Kidney glomerular epithelial cell (primary cell): ENCODE measurements around the gene GRID2.
A peak's percentile ranks its signal among the peaks of the same experiment; 100 is the strongest.
"Not testable (repeated sequence)": the region's sequence is repeated elsewhere in the genome, so short reads cannot be mapped to it uniquely, and the experiment has no call there.

Source experiments
- DNase-seq: peaks from one replicate; lab custom pipeline; 2025; lab: John Stamatoyannopoulos, UW

GRID2 gene

DNA sequence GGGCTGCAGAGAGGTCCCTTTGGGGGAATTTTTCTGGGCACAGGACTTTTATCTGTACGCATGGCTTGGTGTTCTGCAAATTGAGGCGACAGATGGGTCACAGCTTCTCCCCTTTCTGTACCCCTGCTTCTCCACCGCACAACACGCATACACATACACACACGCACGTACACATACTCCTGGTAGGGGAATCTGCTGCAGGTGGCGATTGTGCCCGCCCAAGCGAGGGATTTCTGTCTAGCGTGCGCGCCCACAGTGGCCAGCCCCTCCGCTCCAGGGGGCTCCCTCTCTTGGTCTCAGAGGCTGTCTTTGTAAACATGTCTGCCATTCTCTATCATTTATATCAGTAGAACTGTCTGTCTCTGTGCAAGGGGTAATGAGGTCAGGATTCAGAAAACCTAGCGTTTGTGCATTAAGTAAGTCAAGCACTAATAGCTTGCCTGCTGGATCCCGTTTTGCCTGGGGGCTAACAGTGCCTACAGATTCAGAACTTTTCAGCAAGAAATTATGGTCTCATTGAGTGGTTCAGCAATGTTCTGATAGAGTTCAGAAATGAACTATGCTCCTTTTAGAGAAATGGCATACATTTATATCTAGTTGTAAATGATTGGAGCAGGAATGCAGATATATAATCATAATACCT, 2.2 kb downstream of the GRID2 start:
- DNase-seq: no peak

DNA sequence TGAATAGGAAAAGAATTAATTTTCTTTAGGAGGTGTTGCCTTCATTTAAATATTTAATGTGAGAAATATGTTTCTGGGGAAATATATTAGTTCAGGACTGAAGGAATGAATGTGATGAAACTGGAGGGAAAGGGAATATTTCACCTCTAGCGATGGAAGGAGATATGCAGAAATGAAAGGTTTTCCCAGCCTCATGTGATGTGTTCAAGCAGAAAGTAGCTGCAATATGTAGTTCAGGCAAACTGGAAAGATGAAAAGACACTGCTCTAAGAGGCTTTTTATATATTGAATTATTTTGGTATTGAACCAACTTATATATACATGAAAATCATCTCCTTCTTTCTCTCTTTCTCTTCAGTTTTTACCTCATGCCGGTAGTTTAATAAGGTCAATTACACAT, 3.4 kb downstream of the GRID2 start:
- DNase-seq: no peak

DNA sequence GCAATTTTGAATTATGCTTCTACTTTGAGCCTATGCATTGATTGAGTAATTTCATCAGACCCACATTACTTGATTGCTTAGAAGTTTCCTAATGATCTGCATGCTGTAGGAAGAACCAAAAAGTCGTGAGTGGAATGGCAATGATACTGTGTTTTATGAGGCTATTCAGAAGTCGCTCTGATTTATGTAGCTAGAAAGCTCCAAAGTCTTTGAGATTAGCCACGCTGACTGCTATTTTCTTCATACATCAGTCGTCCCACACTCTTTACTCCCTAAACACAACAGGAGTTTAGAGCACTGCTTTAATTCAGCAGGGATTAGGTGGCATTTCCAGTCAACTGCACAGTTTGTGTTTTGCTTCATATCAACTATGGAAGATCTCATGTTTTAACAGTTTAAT, 4.1 kb downstream of the GRID2 start:
- DNase-seq: no peak

DNA sequence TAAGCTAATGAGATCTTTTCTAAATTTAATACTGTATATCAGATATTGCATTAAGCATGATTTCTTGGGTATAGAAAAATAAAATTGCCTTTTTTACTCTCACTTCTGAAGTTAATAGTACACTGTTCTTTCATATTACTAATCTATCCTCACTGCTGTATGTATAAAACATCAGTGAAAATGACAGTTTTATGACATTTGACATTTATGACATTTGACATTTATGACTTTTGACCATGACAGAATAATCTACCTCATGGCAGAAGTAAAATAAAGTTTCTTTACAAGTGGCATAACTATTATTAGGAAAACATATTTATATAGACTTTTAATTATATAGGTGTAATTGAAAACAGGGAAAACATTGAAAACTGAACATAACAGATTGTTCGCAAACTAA, 13.3 kb downstream of the GRID2 start:
- DNase-seq: no peak

DNA sequence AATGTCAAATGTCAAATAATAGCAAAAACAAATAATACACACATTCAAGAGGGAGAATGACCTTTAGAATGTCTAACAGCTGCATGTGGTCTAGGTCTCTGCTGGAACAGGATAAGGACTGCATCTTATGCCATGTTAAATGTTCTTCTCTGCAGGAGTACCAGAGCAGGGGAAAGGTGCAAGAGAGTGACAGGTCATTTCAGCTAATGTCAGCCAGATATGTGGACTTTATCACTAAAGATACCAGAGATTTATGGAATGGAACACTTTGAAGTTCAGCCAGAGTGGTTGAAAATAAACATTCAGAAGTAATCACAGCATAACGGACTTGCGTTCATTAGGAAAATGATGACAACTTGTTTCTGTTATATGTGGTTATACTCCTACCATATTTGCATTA, 24.3 kb downstream of the GRID2 start:
- DNase-seq: no peak

DNA sequence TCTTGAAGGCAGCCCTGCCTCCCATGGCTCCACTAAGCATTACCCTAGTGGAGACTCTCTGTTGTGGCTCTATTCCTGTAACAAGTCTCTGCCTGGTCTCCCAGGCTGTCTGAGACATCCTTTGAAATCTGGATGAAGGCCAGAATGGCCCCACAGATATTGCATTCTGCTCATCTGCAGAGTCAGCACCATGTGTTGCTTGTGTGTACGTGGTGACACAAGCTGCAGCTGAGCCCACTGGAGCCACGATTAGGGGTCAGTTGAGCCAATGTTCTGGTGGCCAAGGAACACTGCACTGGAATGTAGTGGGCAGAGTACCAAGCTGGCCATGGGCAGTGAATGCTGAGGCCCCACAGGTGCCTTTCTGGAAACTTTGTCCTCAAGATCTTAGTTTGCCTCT, 29.2 kb downstream of the GRID2 start:
- no peak for DNase-seq

DNA sequence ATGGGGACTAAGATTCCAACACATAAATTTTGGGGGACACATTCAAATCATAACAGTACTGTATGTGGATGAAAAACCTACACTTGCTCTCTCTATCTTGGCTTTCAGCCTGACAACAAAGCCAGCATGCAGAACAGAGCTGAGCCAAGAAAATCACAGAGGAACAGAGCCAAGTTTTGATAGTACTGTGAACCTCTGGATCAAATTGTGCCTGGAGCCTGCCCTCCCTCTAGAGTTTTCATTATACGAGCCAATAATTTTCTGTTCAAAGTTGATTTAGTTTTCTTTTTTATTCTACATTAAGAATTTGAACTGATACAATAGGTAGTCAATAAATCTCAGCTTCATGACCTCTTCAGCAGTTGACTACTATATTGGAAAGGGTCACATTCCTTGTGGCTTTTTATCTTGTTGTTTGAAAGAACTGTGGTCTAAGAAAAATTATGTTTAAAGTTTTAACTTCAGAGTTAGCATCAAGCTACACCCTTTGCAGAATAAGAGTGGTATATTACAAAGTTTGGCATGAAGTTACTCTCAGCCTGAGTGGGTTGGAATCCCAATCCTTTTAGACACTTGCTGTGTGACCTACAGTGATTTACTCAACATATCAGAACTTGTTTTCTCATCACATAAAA, 31.1 kb downstream of the GRID2 start:
- DNase-seq: no peak

DNA sequence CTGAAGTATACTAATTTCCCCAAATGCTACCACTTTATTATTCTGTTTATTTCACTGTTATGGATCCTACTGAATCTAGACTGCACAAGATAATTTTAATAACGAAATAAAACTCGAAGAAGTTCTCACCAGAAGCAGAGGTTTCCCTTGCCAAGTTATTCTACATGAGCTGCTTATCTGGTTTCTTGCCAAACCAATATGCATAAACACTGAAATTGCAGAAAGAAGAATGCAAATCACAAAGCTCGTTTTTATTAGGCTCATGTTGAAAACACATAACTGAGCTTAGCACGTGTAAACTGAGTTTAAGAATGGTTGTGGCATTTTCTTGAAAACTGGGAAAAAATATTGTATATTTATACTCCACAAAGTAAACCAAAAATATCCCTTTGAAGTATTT, 35.9 kb downstream of the GRID2 start:
- DNase-seq: no peak

DNA sequence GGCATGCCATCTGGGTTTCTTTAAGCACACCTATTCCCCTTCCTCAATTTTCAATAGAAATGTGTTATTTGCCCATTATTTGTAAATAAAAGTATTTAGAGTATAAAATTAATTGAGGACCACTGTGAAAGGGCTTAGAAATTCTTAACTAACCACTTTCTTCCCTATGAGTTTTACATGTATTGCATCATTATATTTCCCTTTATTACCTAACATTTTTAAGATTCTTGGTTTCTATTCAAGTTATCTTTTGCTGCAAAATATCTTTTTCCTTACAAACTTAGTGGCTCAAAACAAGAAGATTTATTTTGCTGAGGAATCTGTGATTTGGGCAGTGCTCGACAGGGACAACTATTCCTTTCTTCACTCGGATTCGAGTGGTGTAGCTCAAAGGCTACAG, 40.5 kb downstream of the GRID2 start:
- DNase-seq: no peak

DNA sequence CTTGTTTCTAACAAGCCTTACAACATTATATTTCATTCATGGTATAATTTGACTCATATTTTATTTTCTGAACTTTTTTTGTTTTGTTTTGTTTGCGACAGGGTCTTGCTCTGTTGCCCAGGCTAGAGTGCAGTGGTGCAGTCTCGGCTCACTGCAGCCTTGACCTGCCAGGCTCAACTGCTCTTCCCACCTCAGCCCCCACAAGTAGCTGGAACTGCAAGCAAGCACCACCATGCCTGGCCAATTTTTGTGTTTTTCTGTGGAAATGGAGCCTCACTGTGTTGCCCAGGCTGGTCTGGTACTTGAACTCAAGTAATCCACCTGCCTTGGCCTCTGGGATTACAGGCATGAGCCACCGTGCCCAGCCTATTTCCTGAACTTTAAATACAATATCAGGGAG, 42.5 kb downstream of the GRID2 start:
- DNase-seq: no peak

DNA sequence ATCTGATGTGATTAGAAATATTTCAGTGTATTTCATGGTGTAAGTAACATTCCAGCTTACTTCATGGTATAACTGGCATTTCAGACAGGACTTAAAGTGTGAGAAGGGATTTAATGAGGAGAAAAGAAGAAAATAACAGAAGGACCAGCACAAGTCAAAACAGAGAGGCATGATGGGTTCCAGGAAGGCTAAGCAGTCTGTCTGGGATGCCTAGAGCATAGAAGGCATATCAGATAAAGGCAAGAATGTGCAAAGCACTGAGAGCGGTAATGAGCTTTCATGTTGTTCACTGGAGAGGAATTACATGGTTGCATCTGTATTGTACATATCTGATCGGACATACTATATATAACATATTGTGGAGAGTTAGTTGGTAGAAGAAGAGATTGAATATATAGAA, 54.2 kb downstream of the GRID2 start:
- no peak for DNase-seq

DNA sequence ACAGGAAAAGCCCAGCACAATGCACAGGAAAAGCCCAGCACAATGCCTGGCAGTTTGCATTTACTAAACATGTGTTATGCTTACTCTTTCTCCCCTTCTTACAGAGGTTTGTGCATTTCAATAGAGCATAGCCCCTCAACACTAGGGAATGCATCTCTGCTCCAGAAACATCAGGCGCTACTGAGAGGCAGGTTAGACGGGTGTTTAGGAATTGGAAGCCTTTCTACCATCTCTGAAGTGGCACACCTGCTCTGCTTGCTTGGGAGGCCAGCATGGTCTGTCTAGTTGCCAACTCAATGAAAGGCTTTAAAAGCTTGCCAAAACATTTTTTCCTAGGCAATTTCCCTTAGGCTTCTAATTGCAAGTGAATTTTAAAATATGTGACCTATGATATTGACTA, 55.7 kb downstream of the GRID2 start:
- DNase-seq: no peak

DNA sequence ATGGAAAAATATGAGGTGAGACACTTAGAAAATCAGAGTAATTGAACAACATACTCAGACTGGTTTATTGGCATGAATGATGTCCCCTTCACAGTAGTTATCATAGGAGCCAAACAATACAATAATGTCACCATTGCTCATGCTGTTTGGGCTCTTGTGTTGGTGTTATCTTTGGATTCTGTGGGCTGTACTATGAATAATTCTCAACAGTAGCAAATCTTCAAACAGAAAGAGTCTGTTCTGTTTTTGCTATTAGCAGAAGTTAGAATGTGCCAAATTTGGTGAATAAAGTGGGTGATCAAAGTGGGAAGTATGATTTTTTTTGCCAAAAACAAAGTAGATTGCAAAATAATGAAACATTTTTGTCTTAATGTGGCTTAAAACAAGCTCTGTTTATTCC, 58.3 kb downstream of the GRID2 start:
- DNase-seq: no peak

DNA sequence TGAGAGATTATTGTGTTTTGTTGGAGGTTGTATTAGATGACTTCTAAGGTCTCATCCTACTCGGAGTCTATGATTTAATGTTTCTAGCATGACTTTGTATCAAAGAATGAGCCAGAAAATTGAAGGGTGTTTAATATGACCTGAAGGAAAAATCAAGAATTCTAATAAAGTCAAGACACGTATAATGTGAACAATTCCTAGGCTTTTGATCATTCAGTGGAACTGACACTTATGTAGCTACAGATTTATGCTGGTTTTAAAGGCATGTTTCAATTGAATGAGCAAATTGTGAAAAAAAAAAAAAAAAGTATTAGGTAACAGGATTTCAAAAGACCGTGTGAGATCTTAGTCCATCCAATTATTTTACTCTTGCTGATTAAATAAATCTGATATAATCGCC, 64.9 kb downstream of the GRID2 start:
- peak; percentile 37 for DNase-seq

DNA sequence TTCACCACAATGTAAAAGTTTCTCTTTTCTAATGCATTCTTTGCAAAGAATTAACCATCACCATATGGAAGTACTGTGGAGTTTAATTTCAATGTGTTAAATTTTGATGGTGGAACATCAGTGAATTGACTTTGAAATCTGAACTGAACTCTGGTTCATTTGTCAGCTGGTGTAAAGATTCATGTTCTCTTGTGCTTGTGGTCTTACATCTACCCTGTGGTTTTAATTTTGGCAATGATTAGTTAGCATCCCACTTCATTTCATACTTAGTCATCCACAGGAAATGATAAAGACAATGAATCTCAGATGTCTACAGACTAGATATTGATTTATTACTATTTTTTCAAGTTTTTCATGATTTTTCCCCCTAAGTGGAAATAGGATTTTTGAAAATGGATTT, 77.8 kb downstream of the GRID2 start:
- peak; percentile 72 for DNase-seq

DNA sequence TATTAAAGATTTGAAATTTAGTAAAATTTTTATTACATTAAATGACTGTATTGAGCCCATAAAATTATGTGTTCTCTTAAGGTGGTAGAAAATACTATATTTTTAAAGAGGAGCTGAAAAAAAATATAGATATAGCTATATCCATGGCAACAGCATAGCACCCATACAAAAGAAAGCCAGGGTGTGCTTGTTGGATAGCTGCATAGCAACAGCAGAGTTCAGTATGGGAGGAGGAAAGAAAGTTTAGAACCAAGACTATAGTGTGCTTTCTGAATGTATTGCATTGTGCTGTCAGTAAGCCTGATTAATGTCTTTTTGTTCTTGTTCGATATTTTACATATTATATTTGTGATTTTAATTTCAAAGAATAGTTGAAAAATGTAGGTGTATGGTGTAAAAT, 78.4 kb downstream of the GRID2 start:
- DNase-seq: peak; percentile 14

DNA sequence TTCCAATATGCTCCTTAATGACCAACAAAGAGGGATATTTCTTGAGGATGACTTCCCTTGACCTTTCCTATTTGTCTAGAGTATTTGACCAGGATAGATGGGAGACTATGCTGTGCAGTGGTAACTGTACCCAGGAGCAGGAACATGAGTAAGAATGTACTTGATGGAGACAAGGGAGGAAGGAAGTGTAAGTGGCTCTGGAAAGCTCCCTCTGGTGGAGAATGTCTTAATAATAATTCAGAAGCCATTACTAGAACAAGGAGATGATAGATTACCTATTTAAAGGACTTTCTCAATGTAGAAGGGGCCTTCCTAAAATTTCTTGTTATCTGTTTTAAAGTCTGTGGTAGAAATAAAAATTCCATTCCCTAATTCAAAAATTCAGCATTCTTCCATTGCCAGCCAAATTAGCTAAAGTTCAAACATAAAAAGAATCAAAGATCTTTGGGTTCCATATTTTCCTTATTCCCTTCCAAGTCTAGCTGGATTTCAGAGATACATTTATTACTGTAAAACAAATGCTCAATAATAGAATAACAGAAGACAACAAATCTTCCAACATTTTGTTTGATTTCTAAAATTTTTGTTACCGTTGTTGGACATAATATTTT, 83.8 kb downstream of the GRID2 start:
- peak; percentile 44 for DNase-seq

DNA sequence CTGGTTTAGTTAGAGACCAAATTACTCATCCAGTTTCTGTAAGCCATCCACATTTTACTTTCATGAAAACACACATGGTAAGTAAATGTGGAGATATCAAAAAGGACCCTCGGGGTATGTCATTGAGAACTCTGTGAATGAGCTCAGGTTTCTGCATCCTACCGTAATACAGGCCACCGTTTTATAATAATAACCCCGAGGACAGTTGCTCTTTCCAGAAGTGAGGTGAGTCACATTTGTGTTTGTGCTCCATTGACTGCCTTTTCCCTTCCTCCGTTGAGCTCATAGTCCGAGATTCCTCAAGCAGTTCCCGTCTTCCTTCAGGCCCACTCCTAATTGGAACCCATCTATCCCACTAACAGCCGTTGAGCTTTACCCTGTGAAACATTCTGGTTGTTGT, 95.3 kb downstream of the GRID2 start:
- DNase-seq: no peak

DNA sequence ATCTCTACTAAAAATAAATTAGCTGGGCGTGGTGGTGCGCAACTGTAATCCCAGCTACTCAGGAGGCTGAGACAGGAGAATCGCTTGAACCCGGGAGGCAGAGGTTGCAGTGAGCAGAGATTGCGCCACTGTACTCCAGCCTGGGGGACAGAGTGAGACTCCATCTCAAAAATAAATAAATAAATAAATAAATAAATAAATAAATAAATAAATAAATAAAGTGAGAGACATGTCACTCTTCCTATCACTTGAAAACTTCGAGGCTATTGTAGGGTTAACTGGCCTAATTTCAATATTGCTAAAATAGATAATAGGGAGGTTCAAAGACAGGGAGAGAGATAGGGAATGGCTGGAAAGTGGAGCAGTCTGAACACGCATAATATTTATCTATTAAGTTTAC, 99.8 kb downstream of the GRID2 start:
- DNase-seq: not testable (repeated sequence)

DNA sequence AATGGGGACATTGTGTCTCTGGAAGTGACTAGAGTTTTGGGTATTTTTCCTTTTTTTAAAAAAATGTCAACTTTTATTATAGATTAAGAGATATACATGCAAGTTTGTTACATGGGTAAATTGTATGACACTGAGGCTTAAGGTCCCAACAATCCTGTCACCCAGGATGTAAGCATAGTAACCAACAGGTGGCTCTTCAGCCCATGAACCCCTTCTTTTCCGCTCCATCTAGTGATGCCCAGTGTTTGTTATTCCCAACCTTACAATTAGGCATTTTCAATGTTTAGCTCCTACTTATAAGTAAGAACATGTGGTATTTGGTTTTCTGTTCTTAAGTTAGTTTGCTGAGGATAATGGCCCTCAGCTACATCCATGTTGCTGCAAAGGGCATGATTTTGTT, 102.7 kb downstream of the GRID2 start:
- DNase-seq: no peak

DNA sequence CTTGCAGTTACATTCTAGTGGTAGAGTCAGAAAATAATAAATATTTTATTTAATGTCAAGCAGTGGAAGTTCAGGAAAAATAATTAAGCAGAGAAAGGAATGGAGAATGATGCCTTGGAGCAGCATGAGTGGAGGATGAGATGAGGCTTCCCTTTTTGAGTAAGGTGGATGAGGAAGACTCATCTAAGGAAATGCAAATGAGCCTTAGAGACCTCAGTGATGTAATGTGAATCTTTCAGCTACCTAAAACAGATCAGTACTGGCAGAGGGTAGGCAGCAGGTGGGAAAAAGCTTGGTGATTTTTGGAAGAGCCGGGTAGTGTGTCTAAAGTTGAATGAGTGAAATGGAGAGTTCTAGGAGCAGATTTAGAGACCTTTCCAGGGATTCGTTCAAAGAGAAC, 118.2 kb downstream of the GRID2 start:
- DNase-seq: no peak

DNA sequence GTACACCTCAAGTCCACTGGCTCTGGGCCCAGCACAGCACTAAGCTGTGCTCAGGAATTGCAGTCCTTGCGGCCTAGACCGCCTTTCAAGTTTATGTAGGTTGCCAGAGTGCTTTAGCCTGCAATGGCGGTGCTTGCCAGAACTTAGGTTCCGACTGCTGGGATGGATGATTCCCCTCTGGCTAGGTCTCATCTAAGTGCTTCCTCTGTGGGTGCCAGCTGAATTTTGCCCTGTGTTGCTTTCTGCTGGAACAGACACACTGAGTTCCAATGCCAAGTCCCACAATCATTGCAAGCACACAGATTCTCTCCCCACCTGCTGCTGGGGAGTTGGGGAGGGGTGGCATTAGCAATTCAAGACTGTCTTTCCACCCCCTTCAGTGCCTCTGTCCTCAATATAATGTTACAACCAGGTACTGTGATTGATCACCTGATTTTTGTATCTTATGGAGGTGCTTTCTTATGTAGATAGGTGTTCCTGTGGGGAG, 129.5 kb downstream of the GRID2 start:
- no peak for DNase-seq

DNA sequence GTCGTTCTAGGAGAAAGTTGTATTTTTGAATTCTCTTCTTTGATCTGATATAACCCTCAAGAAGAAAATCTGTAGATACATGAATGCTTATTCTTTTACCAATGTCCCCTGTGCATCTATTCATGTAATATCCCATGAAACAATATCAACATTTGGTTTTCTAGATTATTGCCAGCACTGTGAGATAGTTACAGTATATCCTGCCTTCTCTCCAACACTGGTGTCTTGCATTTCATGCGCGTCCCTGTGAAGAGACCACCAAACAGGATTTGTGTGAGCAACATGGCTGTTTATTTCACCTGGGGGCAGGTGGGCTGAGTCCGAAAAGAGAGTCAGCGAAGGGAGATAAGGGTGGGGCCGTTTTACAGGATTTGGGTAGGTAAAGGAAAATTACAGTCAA, 135.0 kb downstream of the GRID2 start:
- DNase-seq: not testable (repeated sequence)

DNA sequence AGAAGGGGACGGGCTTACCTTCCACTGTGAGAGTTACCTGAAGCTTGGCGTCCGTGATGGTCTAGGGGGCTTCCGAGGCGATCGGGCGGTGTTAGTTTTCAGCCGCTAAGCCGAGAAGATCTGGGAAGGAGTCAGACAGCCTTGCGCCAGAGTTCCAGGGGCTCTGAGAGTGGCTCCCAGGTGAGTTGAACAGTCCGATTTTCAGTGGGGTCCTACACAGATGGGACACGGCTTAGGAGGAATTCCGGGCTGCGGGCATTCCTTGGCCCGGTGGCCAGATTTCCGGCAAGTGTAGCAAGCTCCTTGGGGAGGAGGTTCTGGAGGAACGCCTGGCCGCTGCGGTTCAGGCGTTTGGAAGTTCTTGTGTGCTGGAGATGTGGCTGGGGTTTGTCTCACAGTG, 138.4 kb downstream of the GRID2 start:
- not testable (repeated sequence) for DNase-seq
